Measurements from ENCODE around the gene ATPAF1. TPM values are rescaled to one million over a fixed set of nuclear protein-coding genes. Genes with fewer than 3 reads are reported as not detected.

Gene ATPAF1
- total RNA-seq, 1 experiment from 2014 or later: 39.0 TPM

DNA sequence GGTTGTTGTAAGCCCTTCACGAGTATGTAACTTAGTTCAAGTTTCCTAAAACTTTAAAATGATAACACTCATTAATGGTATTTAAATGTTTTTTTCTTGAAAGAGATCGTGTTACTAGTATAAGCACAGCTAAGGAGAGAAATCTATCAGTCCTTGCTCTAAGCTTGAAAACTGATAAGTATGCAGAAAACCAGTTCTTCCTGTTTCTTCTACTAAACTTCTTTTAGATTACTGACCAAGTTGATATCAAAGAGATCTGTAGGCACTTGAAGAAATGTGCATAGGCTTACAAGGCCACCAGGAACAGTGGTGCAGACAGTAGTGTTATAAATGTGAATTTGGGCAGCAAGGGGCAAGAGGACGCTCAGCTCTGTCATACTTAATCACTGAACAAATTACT lies 46.8 kb upstream of the ATPAF1 start:
- in situ Hi-C loops (cut with HindIII; ENCODE audit: low pct_unique_long_range_greater_than_20kb, low sequenced_read_pairs): no loop called here
- H3K27ac ChIP-seq (ENCODE audit: low read length): no peak overlapping the region
- peaks cover 22% of the 10 kb centered on the region for H3K36me3 ChIP-seq (ENCODE audit: control insufficient read depth, insufficient read depth, low read length)
- BruUV-seq (replicated peaks): no TSS peak
- intact Hi-C loops (cut with micrococcal nuclease; ENCODE audit: unreplicated experiment): no loop called here
- ATAC-seq (no peak), DNase-seq (ENCODE audit: low read depth, low spot score) (no peak)
- no peak overlapping the region for H3K4me3 ChIP-seq (ENCODE audit: low read depth in 2 of 2, low read length in 2 of 2)
- no peaks in the 10 kb centered on the region for H3K9me3 ChIP-seq (ENCODE audit: control insufficient read depth, insufficient read depth, low read depth, low read length)
- ChIA-PET POLR2A (no interaction called here), CTCF (no interaction called here)
- peaks cover 17% of the 10 kb centered on the region for H3K4me1 ChIP-seq (ENCODE audit: control insufficient read depth, insufficient read depth, low read length)
- H3K27me3 ChIP-seq (ENCODE audit: control insufficient read depth, insufficient read depth, low read length): no peaks in the 10 kb centered on the region
- TF ChIP-seq, protein P1, sequence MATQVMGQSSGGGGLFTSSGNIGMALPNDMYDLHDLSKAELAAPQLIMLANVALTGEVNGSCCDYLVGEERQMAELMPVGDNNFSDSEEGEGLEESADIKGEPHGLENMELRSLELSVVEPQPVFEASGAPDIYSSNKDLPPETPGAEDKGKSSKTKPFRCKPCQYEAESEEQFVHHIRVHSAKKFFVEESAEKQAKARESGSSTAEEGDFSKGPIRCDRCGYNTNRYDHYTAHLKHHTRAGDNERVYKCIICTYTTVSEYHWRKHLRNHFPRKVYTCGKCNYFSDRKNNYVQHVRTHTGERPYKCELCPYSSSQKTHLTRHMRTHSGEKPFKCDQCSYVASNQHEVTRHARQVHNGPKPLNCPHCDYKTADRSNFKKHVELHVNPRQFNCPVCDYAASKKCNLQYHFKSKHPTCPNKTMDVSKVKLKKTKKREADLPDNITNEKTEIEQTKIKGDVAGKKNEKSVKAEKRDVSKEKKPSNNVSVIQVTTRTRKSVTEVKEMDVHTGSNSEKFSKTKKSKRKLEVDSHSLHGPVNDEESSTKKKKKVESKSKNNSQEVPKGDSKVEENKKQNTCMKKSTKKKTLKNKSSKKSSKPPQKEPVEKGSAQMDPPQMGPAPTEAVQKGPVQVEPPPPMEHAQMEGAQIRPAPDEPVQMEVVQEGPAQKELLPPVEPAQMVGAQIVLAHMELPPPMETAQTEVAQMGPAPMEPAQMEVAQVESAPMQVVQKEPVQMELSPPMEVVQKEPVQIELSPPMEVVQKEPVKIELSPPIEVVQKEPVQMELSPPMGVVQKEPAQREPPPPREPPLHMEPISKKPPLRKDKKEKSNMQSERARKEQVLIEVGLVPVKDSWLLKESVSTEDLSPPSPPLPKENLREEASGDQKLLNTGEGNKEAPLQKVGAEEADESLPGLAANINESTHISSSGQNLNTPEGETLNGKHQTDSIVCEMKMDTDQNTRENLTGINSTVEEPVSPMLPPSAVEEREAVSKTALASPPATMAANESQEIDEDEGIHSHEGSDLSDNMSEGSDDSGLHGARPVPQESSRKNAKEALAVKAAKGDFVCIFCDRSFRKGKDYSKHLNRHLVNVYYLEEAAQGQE (IDR thresholded peaks at IDR 0.05; ENCODE audit: insufficient read depth in 1 of 2, low read depth in 2 of 2, low read length in 1 of 2): no peak
- TF ChIP-seq POLR2AphosphoS5 (IDR thresholded peaks at IDR 0.05; ENCODE audit: low read depth, low read length): no peak
- TF ChIP-seq SIN3A (IDR thresholded peaks at IDR 0.05; ENCODE audit: borderline replicate concordance, insufficient read depth, low read depth, low read length): no peak
- TF ChIP-seq TCF7L2 (IDR thresholded peaks at IDR 0.05; ENCODE audit: low read depth, low read length): no peak
- no peak for TF ChIP-seq CTCF (IDR thresholded peaks at IDR 0.05)

GRCh38 chr1:46708121-46708520 lies 40.0 kb upstream of the ATPAF1 start:
- DNase-seq (ENCODE audit: low read depth, low spot score) (no peak), ATAC-seq (no peak)
- POLR2A ChIA-PET: interaction anchor here (0.8 kb wide), 1 partner anchor 10 kb away, joined by 4 read pairs; no protein-coding TSS in a partner anchor
- no peaks in the 10 kb centered on the region for H3K9me3 ChIP-seq (ENCODE audit: control insufficient read depth, insufficient read depth, low read depth, low read length)
- CTCF ChIA-PET: no interaction called here
- in situ Hi-C loops (cut with HindIII; ENCODE audit: low pct_unique_long_range_greater_than_20kb, low sequenced_read_pairs): no loop called here
- peaks cover 32% of the 10 kb centered on the region for H3K36me3 ChIP-seq (ENCODE audit: control insufficient read depth, insufficient read depth, low read length)
- intact Hi-C loops (cut with micrococcal nuclease; ENCODE audit: unreplicated experiment): no loop called here
- H3K27ac ChIP-seq (ENCODE audit: low read length): no peak overlapping the region
- no peaks in the 10 kb centered on the region for H3K4me1 ChIP-seq (ENCODE audit: control insufficient read depth, insufficient read depth, low read length)
- no peak overlapping the region for H3K4me3 ChIP-seq (ENCODE audit: low read depth in 2 of 2, low read length in 2 of 2)
- H3K27me3 ChIP-seq (ENCODE audit: control insufficient read depth, insufficient read depth, low read length): no peaks in the 10 kb centered on the region
- TF ChIP-seq POLR2AphosphoS5 (IDR thresholded peaks at IDR 0.05; ENCODE audit: low read depth, low read length) (no peak), TCF7L2 (IDR thresholded peaks at IDR 0.05; ENCODE audit: low read depth, low read length) (no peak), CTCF (IDR thresholded peaks at IDR 0.05) (no peak), SIN3A (IDR thresholded peaks at IDR 0.05; ENCODE audit: borderline replicate concordance, insufficient read depth, low read depth, low read length) (no peak)
- TF ChIP-seq, protein P1 (IDR thresholded peaks at IDR 0.05; ENCODE audit: insufficient read depth in 1 of 2, low read depth in 2 of 2, low read length in 1 of 2): no peak
- no TSS peak for BruUV-seq (replicated peaks)

Data from Panc1 (cell line).